GM18511 (cell line): Measurements from ENCODE around the gene TERB2.
"Not testable (repeated sequence)": the region's sequence is repeated elsewhere in the genome, so short reads cannot be mapped to it uniquely, and the experiment has no call there.

ENCODE experiments used
- ATAC-seq: cut with Tn5 transposase; IDR thresholded peaks from one replicate; pipeline ENCODE4 v1.9.1; 2021; ENCODE audit warnings: mild to moderate bottlenecking, moderate library complexity; ENCODE audit not compliant: unreplicated experiment

The TERB2 gene

DNA sequence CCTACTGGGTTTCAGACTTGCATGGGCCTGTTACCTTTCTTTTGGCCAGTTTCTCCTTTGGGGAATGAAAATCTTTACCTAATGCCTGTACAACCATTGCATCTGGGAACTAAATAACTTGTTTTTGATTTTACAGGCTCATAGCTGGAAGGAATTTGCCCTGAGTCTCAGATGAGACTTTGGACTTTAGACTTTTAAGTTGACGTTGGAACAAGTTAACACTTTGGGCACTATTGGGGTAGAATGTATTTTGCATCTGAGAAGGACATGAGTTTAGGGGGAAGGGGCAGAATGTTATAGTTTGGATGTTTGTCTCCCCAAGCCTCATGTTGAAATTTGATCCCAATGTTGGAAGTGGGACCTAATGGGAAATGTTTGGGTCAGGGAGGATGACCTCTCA lies 44.7 kb downstream of the TERB2 start:
- ATAC-seq = not testable (repeated sequence)

- ATAC-seq = not testable (repeated sequence)
Measured at GRCh38 chr15:45003731-45004410, 47.4 kb downstream of the TERB2 start.

DNA sequence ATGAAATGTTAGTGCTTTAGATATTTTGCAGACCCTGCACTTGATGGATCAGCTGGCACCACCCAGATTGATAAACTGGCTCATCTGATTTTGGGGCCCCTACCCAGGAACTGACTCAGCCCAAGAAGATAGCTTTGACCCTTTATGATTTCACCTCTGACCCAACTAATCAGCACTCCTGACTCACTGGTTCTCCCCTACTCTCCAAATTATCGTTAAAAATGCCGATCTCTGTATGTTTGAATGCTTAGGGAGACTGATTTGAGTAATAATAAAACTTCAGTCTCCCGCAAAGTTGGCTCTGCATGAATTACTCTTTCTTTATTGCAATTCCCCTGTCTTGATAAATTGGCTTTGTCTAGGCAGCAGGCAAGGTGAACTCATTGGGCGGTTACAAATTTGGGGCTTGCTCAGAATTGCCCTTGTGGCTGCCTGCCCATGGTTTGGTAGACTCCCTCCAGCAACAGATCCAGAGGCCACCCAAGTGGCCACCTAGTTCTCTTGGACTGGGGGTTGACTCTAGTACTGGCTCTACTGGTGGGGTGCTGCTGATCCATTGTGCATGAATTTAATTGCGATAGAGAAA lies 48.2 kb downstream of the TERB2 start:
- ATAC-seq = not testable (repeated sequence)

DNA sequence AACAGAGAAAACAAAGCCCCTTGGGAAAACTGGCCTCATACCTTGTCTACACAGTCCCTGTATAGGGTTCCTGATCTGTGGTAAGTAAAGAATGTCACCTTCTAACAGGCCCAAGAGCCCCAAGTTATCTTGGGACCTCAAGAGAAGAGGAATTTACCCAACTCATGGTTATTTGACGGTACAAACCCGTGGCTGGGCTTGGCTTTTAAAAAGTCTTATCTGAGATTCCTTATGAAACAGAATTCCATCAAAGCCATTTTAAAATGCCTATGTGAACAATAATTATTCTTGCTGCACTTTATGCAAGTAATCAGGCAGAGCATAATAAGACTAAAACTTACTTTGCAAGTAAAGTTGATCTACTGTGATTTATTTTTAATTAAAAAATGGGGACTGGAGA lies 52.6 kb downstream of the TERB2 start:
- ATAC-seq = no peak

- not testable (repeated sequence) for ATAC-seq
Measured at GRCh38 chr15:45015114-45015513, 58.6 kb downstream of the TERB2 start.

DNA sequence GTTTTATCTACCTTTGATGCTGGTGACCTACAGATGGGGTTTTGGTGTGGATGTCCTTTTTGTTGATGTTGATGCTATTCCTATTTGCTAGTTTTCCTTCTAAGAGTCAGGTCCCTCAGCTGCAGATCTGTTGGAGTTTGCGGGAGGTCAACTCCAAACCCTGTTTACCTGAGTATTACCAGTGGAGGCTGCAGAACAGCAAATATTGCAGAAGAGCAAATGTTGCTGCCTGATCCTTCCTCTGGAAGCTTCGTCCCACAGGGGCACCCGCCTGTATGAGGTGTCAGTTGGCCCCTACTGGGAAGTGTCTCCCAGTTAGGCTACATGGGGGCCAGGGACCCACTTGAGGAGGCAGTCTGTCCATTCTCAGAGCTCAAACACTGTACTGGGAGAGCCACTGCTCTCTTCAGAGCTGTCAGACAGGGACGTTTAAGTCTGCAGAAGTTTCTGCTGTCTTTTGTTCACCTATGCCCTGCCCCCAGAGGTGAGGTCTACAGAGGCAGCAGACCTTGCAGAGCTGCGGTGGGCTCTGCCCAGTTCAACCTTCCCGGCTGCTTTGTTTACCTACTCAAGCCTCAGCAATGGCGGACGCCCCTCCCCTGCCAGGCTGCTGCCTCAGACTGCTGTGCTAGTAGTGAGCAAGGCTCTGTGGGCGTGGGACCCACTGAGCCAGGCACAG lies 63.9 kb downstream of the TERB2 start:
- not testable (repeated sequence) for ATAC-seq

- not testable (repeated sequence) for ATAC-seq
Measured at GRCh38 chr15:45020901-45021259, 64.4 kb downstream of the TERB2 start.

DNA sequence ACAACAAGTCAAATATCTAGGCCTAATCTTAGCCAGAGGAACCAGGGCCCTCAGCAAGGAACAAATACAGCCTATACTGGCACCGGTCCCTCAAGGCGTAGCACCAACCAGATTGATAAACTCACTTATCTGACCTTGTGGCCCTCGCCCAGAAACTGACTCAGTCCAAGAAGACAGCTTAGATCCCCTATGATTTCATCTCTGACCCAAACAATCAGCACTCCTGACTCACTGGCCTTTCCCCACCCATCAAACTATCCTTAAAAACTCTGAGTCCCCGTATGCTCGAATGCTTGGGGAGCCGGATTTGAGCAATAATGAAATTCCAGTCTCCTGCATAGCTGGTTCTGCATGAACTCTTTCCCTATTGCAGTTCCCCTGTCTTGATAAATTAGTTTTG lies 64.9 kb downstream of the TERB2 start:
- no peak for ATAC-seq

DNA sequence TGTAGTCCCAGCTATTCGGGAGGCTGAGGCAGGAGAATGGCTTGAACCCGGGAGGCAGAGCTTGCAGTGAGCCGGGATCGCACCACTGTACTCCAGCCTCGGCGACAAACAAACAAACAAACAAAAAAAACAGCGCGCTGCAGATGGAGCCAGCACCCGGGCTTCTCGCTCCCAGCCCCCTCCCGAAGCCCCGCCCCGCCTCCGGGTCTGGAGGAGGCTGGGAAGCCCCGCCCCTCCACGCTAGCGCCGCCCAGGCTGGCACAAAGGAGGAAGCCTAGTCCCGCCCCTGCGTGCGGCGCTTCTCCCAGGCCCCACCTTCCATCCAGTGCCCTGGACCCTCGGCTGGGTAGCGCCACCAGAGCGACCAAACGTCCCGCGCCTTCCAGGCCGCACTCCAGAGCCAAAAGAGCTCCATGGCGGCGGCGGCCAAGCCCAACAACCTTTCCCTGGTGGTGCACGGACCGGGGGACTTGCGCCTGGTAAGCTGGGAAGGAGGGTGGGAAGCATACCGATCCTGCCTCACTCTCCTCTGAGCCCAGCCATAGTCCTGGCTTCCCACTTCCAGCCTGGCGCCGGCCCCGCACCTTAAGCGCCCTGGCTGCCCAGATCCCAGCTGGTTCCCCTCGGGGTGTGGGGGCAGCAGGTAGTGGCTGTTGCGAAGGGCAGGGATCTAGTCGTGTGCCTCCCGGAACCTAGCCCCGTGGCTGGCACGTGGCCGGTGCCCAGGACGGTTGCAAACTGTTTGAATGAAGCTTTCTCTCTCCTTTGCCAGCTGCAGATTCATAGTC lies 66.6 kb downstream of the TERB2 start, which contains the start of gene SORD:
TSS of gene SORD (plus strand) at position 325 of the 788 bp plus-strand sequence. CDS start at position 414, 89 bp downstream.
- ATAC-seq = peak; percentile 95

- no peak for ATAC-seq
Measured at GRCh38 chr15:45023659-45024225, 67.3 kb downstream of the TERB2 start.

GRCh38 chr15:45024649-45025048 lies 68.2 kb downstream of the TERB2 start:
- not testable (repeated sequence) for ATAC-seq

DNA sequence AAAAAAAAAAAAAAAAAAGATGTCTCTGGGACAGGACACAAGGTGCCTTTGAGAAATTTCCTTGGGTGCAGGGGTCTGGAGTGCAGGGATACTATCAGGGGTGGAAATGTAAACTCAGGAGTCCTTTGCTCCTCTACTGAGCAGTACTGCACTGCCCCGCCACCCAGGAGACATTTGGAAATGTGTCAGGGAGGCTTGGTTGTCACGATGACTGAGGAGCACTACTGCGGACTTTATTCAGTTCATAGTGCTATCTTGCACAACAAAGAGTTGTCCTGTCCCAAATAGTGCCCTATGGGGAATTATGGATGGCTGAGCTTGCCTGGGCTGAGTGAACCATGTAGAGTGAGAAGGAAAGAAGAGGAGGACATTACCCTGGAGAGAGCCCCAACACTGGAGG lies 69.1 kb downstream of the TERB2 start:
- not testable (repeated sequence) for ATAC-seq

DNA sequence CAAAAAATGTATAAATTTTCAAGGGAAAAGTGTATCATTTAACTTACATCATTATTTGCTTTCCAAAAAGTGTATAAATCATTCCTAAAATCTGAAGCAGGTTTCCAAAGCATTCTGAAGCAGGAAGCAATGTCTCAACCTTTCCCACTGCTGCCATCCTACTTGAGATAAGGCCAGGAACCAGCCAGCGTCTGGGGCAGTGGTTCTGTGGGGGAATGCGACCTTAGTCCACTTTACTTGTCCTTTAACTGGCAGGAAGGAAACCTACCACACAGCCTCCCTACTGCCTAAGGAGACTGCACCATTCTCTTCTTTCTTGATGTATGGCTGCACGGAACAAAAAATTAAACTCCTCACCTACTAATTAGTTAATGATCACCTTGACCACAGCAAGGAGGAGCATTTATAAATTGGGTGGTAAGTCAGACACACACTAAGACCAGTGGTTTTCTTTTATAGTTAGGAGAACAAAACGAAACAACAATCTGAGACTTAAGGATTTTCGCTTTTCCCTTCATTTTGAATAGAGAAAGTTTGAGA lies 70.2 kb downstream of the TERB2 start:
- no peak for ATAC-seq

GRCh38 chr15:45027220-45027619 lies 70.7 kb downstream of the TERB2 start:
- no peak for ATAC-seq
